GM12865 (cell line): ENCODE results near the gene KRCC1.

Experiments used
- DNase-seq: peaks from one replicate; pipeline ENCODE4 v3.0.0; 2010; ENCODE audit warnings: low read depth
- H3K4me3 ChIP-seq: 2 replicates; pipeline ENCODE4 v1.5.1; 2011; ENCODE audit warnings: mild to moderate bottlenecking, low read depth, low read length, control low read depth
- TF ChIP-seq, protein P1 (sequence below): IDR thresholded peaks from 2 replicates; pipeline ENCODE4 v1.5.1; 2011; ENCODE audit warnings: low read length, control low read depth, low read depth, inconsistent platforms; ENCODE audit not compliant: insufficient read depth; ENCODE audit errors: missing control alignments

The KRCC1 gene

DNA sequence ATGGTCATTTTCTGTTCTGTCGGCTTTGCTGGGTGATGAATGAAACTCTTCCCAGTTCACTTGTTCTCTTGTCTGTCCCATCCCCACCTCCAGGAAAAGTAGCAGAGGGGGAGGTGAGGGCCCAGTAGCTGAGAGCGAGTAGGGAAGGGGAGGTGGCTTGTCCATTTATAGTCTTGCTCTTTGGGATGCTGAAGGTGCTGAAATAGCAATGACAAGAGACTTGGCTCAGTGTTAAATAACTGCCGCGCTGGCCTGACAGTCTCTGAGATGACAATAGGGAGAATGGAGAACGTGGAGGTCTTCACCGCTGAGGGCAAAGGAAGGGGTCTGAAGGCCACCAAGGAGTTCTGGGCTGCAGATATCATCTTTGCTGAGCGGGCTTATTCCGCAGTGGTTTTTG lies 12.0 kb upstream of the KRCC1 start, which contains the start of gene SMYD1:
TSS of gene SMYD1 (plus strand) at position 228 of the 400 bp plus-strand sequence. CDS start at position 268, 40 bp downstream.
- no peak within 1 kb of the TSS for H3K4me3 ChIP-seq
- TF ChIP-seq, protein P1, sequence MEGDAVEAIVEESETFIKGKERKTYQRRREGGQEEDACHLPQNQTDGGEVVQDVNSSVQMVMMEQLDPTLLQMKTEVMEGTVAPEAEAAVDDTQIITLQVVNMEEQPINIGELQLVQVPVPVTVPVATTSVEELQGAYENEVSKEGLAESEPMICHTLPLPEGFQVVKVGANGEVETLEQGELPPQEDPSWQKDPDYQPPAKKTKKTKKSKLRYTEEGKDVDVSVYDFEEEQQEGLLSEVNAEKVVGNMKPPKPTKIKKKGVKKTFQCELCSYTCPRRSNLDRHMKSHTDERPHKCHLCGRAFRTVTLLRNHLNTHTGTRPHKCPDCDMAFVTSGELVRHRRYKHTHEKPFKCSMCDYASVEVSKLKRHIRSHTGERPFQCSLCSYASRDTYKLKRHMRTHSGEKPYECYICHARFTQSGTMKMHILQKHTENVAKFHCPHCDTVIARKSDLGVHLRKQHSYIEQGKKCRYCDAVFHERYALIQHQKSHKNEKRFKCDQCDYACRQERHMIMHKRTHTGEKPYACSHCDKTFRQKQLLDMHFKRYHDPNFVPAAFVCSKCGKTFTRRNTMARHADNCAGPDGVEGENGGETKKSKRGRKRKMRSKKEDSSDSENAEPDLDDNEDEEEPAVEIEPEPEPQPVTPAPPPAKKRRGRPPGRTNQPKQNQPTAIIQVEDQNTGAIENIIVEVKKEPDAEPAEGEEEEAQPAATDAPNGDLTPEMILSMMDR: no peak

DNA sequence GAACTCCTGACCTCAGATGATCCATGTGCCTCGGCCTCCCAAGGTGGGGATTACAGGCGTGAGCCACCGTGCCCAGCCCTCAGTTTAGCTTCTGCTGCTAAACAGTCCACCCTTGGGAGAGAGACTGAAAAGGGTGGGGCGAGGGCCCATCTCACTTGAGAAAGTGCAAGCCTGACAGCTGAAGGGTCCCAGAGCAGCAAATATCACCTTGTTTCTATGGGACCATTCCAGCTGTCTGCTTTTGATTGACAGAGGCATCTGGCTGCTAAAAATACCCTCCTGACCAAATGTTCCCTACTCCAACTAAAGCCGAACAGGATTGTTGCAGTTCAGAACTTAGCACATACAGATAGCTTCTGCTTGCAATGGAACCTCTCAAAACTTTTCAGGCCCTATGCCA lies 11.6 kb upstream of the KRCC1 start:
- TF ChIP-seq, protein P1: no peak
- DNase-seq: no peak
- no peak overlapping the region for H3K4me3 ChIP-seq

More for the DNA sequence above, 12.0 kb upstream of the KRCC1 start, which contains the start of gene SMYD1:
- no peak for DNase-seq

DNA sequence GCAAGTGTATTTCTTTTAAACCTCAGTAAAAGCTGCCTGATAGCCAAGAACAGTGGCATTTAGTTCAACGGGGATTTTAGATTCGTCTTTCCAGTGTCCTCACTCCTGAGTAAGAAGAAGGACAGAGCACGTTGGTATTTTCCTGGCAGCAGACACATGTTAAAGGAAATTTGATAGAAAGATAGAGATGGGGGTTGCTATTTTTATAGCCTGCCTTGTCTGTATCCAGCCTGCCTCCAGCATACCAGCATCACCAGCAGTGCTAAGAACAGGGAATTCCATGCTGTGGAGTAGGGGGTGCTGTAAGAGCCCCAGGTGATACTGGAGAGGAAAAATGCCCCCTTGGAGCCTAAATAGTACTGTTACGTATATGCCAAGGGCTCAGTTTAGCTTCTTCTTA lies 11.0 kb upstream of the KRCC1 start:
- no peak overlapping the region for H3K4me3 ChIP-seq
- TF ChIP-seq, protein P1: no peak
- no peak for DNase-seq

DNA sequence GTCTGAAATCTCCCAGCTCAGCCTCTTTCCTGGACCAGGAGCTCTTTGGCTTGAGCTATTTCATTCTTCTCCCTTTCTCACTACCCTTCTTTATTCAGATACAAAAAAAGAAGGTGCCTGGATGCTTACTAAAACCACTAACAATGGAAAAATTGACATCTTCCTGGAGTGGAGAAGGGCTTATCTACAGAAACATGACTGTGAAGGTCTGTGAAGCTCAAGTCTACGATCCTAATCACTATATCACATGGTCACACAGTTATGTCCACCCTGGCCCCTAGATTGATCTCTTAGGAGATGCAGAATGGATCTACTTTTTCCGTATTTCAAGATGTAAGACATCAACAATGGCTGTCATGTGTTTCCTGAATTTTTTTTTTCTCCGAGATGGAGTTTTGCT lies 5.7 kb upstream of the KRCC1 start:
- DNase-seq: no peak
- TF ChIP-seq, protein P1: no peak
- H3K4me3 ChIP-seq: no peak overlapping the region

DNA sequence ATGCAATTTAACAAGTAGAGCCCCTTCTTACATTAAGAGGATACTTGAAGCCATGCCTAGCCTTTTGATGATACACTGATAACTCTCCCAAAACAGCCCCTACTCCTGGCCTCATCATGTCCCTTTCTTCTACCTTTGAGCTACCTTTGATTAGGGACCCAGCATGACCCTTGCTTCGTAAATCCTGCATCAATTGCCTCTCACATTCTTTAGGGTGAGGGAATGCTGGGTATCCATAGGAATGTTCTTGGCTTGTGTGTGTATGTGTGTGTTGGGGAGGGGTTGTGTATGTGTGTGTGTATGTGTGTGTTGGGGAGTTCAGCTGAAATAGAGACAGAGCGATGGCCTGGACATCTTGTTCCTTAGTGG lies 5.3 kb upstream of the KRCC1 start:
- no peak for DNase-seq
- TF ChIP-seq, protein P1: no peak
- H3K4me3 ChIP-seq: no peak overlapping the region

DNA sequence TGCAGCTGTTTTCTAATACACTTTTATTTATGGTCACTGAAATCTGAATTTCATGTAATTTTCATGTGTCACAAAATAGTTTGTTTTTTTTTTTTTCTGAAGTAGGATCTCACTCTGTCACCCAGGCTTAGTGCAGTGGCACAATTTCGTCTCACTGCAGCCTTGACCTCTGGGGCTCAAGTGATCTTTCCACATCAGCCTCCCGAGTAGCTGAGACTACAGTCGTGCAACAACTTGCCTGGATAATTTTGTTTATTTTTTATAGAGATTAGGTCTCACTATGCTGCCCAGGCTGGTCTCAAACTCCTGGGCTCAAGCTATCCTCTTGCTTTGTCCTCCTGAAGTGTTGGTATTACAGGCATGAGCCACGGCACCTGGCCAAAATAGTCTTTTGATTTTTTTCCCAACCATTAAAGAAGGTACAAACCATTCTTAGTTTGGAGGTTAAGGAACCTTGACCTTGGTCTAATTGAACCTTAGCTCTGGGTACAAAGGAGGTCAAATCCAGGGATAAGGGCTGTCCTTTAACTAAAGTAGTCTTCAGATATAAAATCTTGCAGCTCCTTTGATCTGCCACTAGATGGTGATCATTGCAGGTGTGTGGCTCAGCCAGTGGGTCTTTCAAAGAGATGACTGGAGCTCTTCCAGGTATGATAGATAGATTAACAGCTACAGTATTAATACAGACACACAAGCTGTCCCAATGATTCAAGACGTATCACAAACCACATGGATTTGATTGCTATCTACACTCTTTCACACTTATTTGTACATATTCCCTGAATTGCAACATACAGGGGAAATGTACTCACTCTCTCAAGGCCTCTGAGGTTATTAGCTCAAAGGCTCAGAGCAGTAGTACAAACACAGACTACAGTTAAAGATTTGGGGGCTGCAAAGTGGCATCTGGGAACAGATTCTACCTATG lies 4.7 kb upstream of the KRCC1 start:
- TF ChIP-seq, protein P1: peak; percentile 74
- no peak overlapping the region for H3K4me3 ChIP-seq
- peak; percentile 52 for DNase-seq
